Central memory CD8-positive, alpha-beta T cell (primary cell): ENCODE results near the gene STUM.
A peak's percentile ranks its signal among the peaks of the same experiment; 100 is the strongest.

ENCODE experiments used
- ATAC-seq: fragments of 150-1000 bp; cut with Tn5 transposase; replicated peaks from 2 replicates; pipeline ENCODE4 v1.10.0; 2022; ENCODE audit warnings: mild to moderate bottlenecking, moderate FRiP score, moderate number of reproducible peaks; ENCODE audit not compliant: poor library complexity, severe bottlenecking; ENCODE audit errors: extremely low read depth
- DNase-seq, 2 donors: peaks; one replicate each; pipeline ENCODE4 v3.0.0; 2021; ENCODE audit warnings: low spot score in 2 of 2
- H3K27ac Mint-ChIP-seq: one replicate; pipeline ENCODE4 v1.8.0; 2022; ENCODE audit warnings: low read depth, mild to moderate bottlenecking, moderate library complexity, mixed read lengths
- H3K27me3 Mint-ChIP-seq: one replicate; pipeline ENCODE4 v1.8.0; 2022; ENCODE audit warnings: mixed read lengths
- H3K36me3 Mint-ChIP-seq: one replicate; pipeline ENCODE4 v1.8.0; 2022; ENCODE audit warnings: mild to moderate bottlenecking, moderate library complexity, mixed read lengths; ENCODE audit not compliant: insufficient read depth
- H3K4me1 Mint-ChIP-seq: one replicate; pipeline ENCODE4 v1.8.0; 2022; ENCODE audit warnings: mixed read lengths
- H3K4me3 Mint-ChIP-seq: one replicate; pipeline ENCODE4 v1.8.0; 2022; ENCODE audit warnings: mild to moderate bottlenecking, moderate library complexity, mixed read lengths
- H3K9me3 Mint-ChIP-seq: one replicate; pipeline ENCODE4 v1.8.0; 2022; ENCODE audit warnings: mixed read lengths

The STUM gene

DNA sequence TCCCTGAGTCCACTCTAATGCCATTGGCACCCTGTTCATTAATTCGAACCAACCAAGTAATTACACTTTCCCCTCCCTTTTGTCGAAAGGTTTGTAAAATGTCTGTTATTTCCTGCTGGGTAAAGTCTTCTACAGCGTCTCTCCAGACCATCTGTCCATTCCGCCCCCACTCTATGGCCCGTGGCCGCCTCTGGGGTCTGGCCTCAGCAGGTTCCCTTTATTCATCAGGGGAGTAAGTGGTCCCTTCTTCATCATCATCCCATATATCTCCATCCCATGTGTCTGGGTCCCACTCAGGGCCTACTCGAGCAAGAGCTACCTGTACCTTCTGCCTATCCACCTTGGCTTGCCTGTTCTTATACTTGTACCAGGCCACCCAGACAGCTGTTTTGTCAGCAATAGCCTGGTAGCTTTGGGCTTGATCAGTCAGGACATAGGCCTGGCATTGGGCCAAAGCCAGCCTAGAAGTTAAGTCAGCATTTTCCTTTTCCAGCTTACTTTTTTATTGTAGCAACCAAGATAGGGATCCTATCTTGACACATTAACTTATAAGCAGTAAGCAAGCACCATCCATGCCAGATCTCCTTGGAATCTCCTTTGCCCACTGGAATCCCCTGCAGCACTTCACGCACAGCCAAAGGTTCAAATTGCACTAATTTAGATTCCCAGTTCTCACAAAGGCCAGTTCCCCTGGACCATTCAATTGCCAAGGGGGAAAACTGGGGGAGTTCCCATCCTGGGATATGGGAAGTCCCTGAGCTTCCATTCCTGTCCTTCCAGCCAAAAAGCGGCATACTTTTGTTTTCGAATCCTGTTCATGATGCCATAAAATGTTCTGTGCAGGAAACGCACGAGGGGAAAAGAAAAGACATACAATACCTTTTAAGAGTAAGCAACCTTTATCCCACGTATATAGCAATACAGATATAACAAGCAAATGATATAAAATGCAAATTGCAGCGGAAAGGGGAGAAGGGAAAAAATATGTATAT is 6.6 kb upstream of the STUM start:
- DNase-seq: no peak
- H3K27me3 Mint-ChIP-seq: peaks cover 28% of the 10 kb centered on the region
- H3K27ac Mint-ChIP-seq: no peak overlapping the region
- no peaks in the 10 kb centered on the region for H3K4me1 Mint-ChIP-seq
- H3K4me3 Mint-ChIP-seq: no peak overlapping the region
- ATAC-seq: no peak
- H3K9me3 Mint-ChIP-seq: no peaks in the 10 kb centered on the region
- no peaks in the 10 kb centered on the region for H3K36me3 Mint-ChIP-seq

- Mint-ChIP-seq H3K4me1 (peaks cover 2% of the 10 kb centered on the region), H3K9me3 (no peaks in the 10 kb centered on the region), H3K36me3 (no peaks in the 10 kb centered on the region), H3K27me3 (peaks cover 28% of the 10 kb centered on the region), H3K27ac (no peak overlapping the region), H3K4me3 (no peak overlapping the region)
- ATAC-seq (no peak), DNase-seq (no peak)
Measured at GRCh38 chr1:226542623-226543103, 5.9 kb upstream of the STUM start.

DNA sequence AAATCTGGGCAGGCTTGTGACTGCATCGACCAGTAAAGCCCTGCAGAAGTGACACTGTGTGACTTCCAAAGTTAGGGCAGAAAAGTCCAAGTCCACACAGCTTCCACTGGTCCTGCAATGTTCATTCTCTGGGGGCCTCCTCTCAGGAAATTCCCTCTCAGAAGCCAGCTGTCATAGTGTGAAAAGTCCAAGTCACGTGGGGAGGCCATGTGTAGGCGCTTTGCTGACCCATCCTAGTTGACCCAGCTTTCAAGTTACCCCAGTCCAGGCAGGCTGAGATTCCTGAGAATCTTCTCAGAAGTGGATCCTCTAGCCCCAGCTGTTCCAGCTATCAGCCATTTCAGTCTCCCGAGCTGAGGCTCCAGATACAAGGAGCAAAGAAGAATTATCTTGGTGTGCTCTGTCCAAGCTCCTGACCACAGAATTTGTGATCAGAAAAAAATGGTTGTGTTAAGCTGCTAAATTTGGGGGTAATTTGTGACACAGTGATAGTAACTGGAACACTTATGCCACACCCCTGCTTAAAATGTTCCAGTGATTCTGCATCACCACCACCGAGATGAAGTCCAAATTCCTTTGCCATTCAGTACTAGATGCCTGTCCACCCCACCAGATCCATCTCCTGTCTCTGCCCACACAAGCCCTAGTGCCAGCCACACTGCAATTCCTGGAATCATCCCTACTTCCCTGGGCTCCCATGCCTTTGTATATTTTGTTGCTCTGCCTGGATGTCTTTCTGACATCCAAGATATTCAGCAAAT is 2.5 kb upstream of the STUM start:
- Mint-ChIP-seq H3K27me3 (peaks cover 44% of the 10 kb centered on the region), H3K36me3 (no peaks in the 10 kb centered on the region), H3K4me3 (no peak overlapping the region), H3K27ac (no peak overlapping the region), H3K9me3 (no peaks in the 10 kb centered on the region), H3K4me1 (peaks cover 20% of the 10 kb centered on the region)
- DNase-seq: no peak
- no peak for ATAC-seq

GRCh38 chr1:226546926-226547325 is 1.6 kb upstream of the STUM start:
- Mint-ChIP-seq H3K4me1 (peaks cover 20% of the 10 kb centered on the region), H3K27ac (no peak overlapping the region), H3K36me3 (no peaks in the 10 kb centered on the region), H3K4me3 (no peak overlapping the region), H3K9me3 (no peaks in the 10 kb centered on the region), H3K27me3 (peaks cover 53% of the 10 kb centered on the region)
- ATAC-seq (no peak), DNase-seq (no peak)

GRCh38 chr1:226547754-226548191 is 791 bp upstream of the STUM start:
- peak; percentile 38 for DNase-seq
- Mint-ChIP-seq H3K27me3 (peaks cover 61% of the 10 kb centered on the region), H3K4me1 (peaks cover 20% of the 10 kb centered on the region), H3K4me3 (peak overlapping the region; percentile 19), H3K9me3 (no peaks in the 10 kb centered on the region), H3K27ac (no peak overlapping the region), H3K36me3 (no peaks in the 10 kb centered on the region)
- peak; percentile 73 for ATAC-seq

- H3K4me3 Mint-ChIP-seq: peak overlapping the region; percentile 76
- DNase-seq (no peak), ATAC-seq (no peak)
- no peak overlapping the region for H3K27ac Mint-ChIP-seq
- no peaks in the 10 kb centered on the region for H3K9me3 Mint-ChIP-seq
- H3K36me3 Mint-ChIP-seq: no peaks in the 10 kb centered on the region
- peaks cover 20% of the 10 kb centered on the region for H3K4me1 Mint-ChIP-seq
- peaks cover 74% of the 10 kb centered on the region for H3K27me3 Mint-ChIP-seq
Measured at GRCh38 chr1:226549094-226549936, 751 bp downstream of the STUM start.

GRCh38 chr1:226549937-226550671 is 1.5 kb downstream of the STUM start:
- H3K27ac Mint-ChIP-seq: no peak overlapping the region
- peaks cover 73% of the 10 kb centered on the region for H3K27me3 Mint-ChIP-seq

DNA sequence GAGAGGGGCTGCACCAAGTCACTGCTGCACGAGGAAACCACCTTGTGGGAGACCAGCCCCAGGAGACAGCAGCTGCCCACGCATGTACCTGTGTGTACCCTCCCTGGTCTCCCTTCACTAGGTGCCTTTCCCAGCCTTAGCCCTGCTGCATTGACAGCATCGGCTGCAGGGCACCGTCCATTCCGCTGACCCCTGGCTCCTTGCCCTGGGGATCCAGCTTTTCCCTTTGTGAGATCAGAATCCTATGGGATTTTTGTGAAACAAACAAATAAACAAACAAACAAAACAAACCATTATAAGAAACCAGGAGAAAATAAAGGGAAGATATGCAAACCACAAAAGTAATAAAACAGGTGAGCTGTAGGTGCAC is 2.1 kb downstream of the STUM start:
- no peak for ATAC-seq
- peak overlapping the region; percentile 76 for H3K4me3 Mint-ChIP-seq

More at GRCh38 chr1:226549937-226550671, 1.5 kb downstream of the STUM start:
- ATAC-seq (no peak), DNase-seq (no peak)
- peak overlapping the region; percentile 76 for H3K4me3 Mint-ChIP-seq
- no peaks in the 10 kb centered on the region for H3K9me3 Mint-ChIP-seq
- H3K4me1 Mint-ChIP-seq: peaks cover 20% of the 10 kb centered on the region
- H3K36me3 Mint-ChIP-seq: no peaks in the 10 kb centered on the region

DNA sequence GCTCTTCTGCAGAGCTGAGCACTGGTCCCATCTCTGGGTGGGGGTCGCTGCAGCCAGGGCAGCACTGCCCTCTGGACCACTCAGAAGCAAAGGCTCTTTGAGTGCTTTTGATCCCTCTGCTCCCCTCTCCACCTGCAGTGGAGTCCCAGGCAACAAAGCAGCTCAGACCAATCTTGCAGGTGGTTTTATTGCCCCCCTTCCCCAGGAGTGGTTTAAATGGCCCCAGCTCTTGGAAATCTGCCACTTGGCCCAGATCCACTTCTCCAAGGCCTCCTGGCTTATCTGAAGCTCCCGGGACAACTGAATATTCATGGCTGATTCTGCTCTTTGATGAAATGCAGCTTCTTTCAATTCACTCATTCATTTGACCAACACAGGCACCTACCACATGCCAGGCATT is 2.7 kb downstream of the STUM start:
- no peaks in the 10 kb centered on the region for H3K9me3 Mint-ChIP-seq
- no peaks in the 10 kb centered on the region for H3K36me3 Mint-ChIP-seq
- no peak overlapping the region for H3K27ac Mint-ChIP-seq
- no peak for ATAC-seq
- peaks cover 69% of the 10 kb centered on the region for H3K27me3 Mint-ChIP-seq
- H3K4me1 Mint-ChIP-seq: peaks cover 20% of the 10 kb centered on the region
- no peak overlapping the region for H3K4me3 Mint-ChIP-seq
- DNase-seq: no peak

More for the DNA sequence above, 2.1 kb downstream of the STUM start:
- no peak overlapping the region for H3K27ac Mint-ChIP-seq
- H3K9me3 Mint-ChIP-seq: no peaks in the 10 kb centered on the region
- no peak for DNase-seq
- H3K27me3 Mint-ChIP-seq: peaks cover 73% of the 10 kb centered on the region
- no peaks in the 10 kb centered on the region for H3K36me3 Mint-ChIP-seq
- peaks cover 20% of the 10 kb centered on the region for H3K4me1 Mint-ChIP-seq

DNA sequence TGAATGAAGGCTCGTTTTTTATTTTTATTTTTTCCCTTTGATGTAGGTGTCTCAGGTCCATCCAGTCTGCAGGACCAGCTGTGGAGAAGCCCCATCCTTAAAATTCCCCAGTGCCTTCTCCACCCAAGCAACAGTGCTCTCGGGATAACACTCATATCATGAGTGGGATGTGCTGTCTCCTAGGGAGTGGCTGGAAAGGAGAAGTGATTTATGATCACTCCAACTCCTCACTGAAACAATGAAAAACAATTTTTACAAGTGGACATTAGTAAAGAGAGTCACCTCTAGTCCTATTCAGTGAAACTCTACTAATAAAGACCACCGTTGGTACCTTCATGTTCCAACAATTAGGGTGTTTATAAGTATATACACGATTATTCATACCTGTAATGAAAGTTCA is 3.5 kb downstream of the STUM start:
- Mint-ChIP-seq H3K4me1 (peaks cover 20% of the 10 kb centered on the region), H3K27ac (no peak overlapping the region), H3K36me3 (no peaks in the 10 kb centered on the region), H3K4me3 (no peak overlapping the region), H3K27me3 (peaks cover 66% of the 10 kb centered on the region), H3K9me3 (no peaks in the 10 kb centered on the region)
- ATAC-seq (no peak), DNase-seq (no peak)

GRCh38 chr1:226553266-226553923 is 4.8 kb downstream of the STUM start:
- Mint-ChIP-seq H3K4me3 (no peak overlapping the region), H3K9me3 (no peaks in the 10 kb centered on the region), H3K36me3 (no peaks in the 10 kb centered on the region), H3K4me1 (peaks cover 13% of the 10 kb centered on the region), H3K27me3 (peaks cover 71% of the 10 kb centered on the region), H3K27ac (no peak overlapping the region)
- ATAC-seq: no peak
- no peak for DNase-seq
